GM21717 (cell line): Measurements from ENCODE around the gene REEP6.

Experiments
- ATAC-seq: cut with Tn5 transposase; IDR thresholded peaks from one replicate; pipeline ENCODE4 v1.9.1; 2021; ENCODE audit warnings: mild to moderate bottlenecking, moderate library complexity; ENCODE audit not compliant: unreplicated experiment

The REEP6 gene

GRCh38 chr19:1491114-1491848, at the start of gene REEP6:
REEP6 (plus strand) TSS chr19:1491181; CDS start chr19:1491270, 89 bp downstream.
- ATAC-seq: no peak

- no peak for ATAC-seq
Observed at GRCh38 chr19:1441677-1442438, 49.1 kb upstream of the REEP6 start.

- peak; percentile 61 for ATAC-seq
Observed at GRCh38 chr19:1445185-1445931, 45.6 kb upstream of the REEP6 start.

- no peak for ATAC-seq
Observed at GRCh38 chr19:1445932-1446712, 44.9 kb upstream of the REEP6 start.

GRCh38 chr19:1446713-1447481, 44.1 kb upstream of the REEP6 start:
- no peak for ATAC-seq

GRCh38 chr19:1447504-1447903, 43.5 kb upstream of the REEP6 start:
- no peak for ATAC-seq

GRCh38 chr19:1447944-1448343, 43.0 kb upstream of the REEP6 start:
- ATAC-seq: no peak

- no peak for ATAC-seq
Observed at GRCh38 chr19:1449467-1450442, 41.2 kb upstream of the REEP6 start, which contains the start of gene APC2. APC2 (plus strand) TSS chr19:1450121; CDS start chr19:1453002, 2,881 bp downstream.

- no peak for ATAC-seq
Observed at GRCh38 chr19:1450735-1451731, 39.9 kb upstream of the REEP6 start.

GRCh38 chr19:1451916-1452801, 38.8 kb upstream of the REEP6 start:
- ATAC-seq: no peak

GRCh38 chr19:1452802-1453524, 38.0 kb upstream of the REEP6 start:
- ATAC-seq: no peak

- ATAC-seq: no peak
Observed at GRCh38 chr19:1453525-1454364, 37.2 kb upstream of the REEP6 start.

- ATAC-seq: no peak
Observed at GRCh38 chr19:1455002-1455335, 36.0 kb upstream of the REEP6 start.

- no peak for ATAC-seq
Observed at GRCh38 chr19:1455336-1456120, 35.5 kb upstream of the REEP6 start.
